Measurements from ENCODE around the gene FLT1. TPM values are rescaled to one million over a fixed set of nuclear protein-coding genes. Genes with fewer than 3 reads are reported as not detected.

The FLT1 gene
- total RNA-seq, 2 donors from 2014 or later = 1.3 to 1.6 TPM

DNA sequence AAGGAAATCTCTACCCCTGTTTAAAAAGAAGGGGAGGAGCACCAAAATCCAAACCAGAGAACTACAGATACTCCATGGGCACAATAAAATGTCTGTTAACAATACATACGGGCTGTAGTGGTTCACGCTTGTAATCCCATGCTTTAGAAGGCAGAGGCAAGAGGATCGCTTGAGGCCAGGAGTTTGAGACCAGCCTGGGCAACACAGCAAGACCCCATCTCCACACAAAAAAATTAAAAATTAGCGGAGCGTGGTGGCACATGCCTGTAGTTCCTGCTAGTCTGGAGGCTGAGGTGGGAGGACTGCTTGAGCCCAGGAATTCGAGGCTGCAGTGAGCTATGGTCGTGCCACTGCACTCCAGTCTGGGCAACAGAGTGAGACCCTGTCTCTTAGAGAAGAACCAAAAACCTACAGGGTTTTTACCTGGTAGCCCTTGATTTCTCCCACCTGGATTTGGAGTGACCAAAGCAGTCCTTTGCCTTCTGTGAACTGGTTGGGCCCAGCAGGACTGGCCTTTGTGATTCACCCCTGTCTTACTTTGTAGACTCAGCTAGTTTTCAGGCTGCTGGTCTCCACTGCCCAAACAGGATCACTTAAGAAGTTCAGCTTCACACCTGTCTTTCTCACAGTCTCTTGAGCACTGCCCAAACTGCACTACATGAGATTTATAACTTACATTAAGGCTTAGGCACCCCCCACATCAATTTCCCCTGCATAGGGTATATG, 38.7 kb upstream of the FLT1 start:
- no peaks in the 10 kb centered on the region for H3K4me1 Mint-ChIP-seq (ENCODE audit: low read depth in 2 of 2)
- H3K27ac Mint-ChIP-seq = no peak overlapping the region
- DNase-seq (ENCODE audit: low spot score) (no peak), ATAC-seq (no peak)
- H3K36me3 Mint-ChIP-seq = no peaks in the 10 kb centered on the region
- peaks cover 19 to 24% of the 10 kb centered on the region in 2 donors for H3K27me3 Mint-ChIP-seq
- H3K9me3 Mint-ChIP-seq = no peaks in the 10 kb centered on the region
- H3K4me3 Mint-ChIP-seq = no peak overlapping the region

DNA sequence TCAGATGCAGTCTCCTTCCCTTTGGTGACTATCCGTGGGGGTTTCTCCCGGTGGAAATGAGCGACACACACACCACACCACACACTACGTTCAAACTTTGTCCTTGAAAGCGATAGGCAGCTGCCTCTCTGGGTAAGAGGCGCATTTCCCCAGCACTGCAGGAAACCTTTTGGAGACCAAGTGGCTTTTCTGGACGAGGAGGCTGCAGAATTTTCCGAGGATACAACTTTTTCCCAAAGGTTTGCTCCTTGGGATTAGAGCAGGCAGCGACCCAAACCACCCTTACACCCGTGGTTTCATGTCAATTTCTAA, 38.2 kb upstream of the FLT1 start:
- peaks cover 22 to 25% of the 10 kb centered on the region in 2 donors for H3K27me3 Mint-ChIP-seq
- H3K4me1 Mint-ChIP-seq (ENCODE audit: low read depth in 2 of 2) = no peaks in the 10 kb centered on the region
- H3K4me3 Mint-ChIP-seq = no peak overlapping the region
- no peaks in the 10 kb centered on the region for H3K36me3 Mint-ChIP-seq
- DNase-seq (ENCODE audit: low spot score) (no peak), ATAC-seq (no peak)
- no peaks in the 10 kb centered on the region for H3K9me3 Mint-ChIP-seq
- no peak overlapping the region for H3K27ac Mint-ChIP-seq

DNA sequence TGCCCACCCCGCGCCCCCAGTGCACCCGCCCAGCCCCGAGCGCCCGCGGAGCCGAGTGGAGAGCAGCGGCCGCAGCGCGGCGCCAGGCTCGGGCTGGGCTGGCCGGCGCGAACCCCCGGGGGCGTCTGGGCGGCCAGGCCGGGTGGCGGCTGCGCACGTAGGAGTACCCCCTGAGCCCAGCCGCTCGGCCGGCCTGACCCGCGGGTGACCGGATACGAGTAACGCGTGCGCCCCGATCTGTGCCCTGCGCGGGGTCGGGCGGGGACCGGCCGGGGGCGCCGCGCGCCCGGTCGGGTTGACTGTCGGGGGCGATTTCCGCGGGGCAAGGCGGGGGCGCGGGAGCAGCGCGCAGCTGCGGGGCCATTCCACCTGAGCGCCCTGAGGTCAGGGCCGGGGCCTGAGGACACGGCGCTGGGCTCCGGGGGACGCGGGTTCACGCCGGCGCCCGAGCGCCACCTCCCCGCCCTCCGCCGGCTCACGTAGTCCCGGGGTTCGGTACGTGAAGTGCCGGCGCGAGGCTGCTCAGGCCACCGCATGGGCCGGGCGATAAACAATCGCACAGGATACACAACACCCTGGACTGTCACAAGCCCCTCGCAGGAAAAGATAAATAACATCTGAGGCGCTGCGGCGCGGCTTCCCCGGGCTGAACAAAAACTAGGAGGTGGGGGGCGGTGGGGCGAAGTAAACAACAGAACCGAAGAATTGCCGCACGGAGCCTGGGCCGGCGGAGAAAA, 37.6 kb upstream of the FLT1 start:
- H3K9me3 Mint-ChIP-seq = no peaks in the 10 kb centered on the region
- no peaks in the 10 kb centered on the region for H3K36me3 Mint-ChIP-seq
- peaks cover 26 to 30% of the 10 kb centered on the region in 2 donors for H3K27me3 Mint-ChIP-seq
- ATAC-seq = peak; percentile 31 to 50
- H3K4me1 Mint-ChIP-seq (ENCODE audit: low read depth in 2 of 2) = no peaks in the 10 kb centered on the region
- DNase-seq (ENCODE audit: low spot score) = no peak
- H3K4me3 Mint-ChIP-seq = no peak overlapping the region
- H3K27ac Mint-ChIP-seq = no peak overlapping the region

DNA sequence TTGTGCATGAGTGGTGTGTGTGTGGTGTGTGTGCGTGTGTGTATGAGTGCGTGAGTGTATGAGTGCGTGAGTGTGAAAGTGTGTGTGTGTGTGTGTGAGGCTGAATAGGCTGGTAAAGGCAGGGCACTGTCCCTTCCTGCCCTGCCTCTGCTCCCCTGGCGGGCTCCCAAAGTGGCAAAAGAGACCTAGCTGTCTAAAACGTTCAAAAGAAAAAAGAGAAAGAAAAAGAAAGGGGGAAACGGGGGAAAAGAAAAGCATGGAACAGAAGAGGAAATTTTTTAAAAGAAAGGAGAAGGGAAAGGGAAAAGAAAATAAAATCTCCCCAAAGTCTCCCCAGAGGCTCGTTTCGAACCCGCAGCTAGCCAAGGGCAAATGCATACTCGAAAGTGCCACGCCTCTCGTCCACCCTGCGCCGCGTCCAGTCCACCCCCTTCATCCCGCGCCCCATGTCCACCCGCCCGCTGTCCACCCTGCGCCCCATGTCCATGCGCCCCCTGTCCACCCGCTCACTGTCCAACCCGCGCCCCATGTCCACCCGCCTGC, 37.0 kb upstream of the FLT1 start:
- no peaks in the 10 kb centered on the region for H3K36me3 Mint-ChIP-seq
- DNase-seq (ENCODE audit: low spot score) (no peak), ATAC-seq (peak; percentile 12 to 20)
- H3K4me3 Mint-ChIP-seq = no peak overlapping the region
- no peak overlapping the region for H3K27ac Mint-ChIP-seq
- no peaks in the 10 kb centered on the region for H3K9me3 Mint-ChIP-seq
- H3K4me1 Mint-ChIP-seq (ENCODE audit: low read depth in 2 of 2) = no peaks in the 10 kb centered on the region
- peaks cover 22 to 26% of the 10 kb centered on the region in 2 donors for H3K27me3 Mint-ChIP-seq

DNA sequence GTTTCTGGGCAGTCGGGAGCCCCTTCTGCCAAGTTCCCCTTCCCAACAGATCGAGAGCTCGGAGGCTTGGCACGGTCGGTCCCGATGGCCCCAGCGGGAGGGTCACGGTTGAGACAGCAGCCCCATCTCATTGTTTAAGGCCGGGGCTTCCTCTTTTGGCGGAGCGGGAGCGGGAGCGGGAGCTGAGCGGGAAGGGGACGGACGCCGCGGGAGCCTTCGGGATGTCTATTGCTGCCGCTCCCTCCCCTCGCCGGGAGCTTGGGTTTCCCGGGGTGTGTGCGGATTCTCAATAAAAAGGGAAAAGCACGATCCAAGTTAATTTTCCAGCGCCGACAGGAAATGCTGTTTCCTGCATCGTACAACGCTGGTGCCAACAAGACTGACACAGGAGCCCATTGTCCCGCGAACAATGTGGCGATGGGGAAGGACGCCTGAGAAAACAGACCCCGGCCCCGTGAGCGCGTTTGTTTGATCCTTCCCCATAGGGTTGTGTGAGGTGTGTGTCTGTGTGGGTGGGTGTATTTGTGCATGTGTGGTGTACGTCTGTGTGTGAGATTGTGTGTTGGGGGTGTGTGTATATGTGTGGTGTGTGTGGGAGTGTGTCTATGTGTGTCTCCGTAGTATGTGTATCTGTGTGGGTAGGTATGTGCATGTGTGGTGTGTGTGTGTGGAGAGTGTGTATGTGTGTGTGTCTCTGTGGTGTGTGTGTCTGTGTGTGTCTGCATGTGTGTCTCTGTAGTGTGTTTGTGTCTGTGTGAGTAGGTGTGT, 36.3 kb upstream of the FLT1 start:
- Mint-ChIP-seq H3K4me1 (ENCODE audit: low read depth in 2 of 2) (no peaks in the 10 kb centered on the region), H3K27ac (no peak overlapping the region), H3K9me3 (no peaks in the 10 kb centered on the region), H3K27me3 (peaks cover 16 to 22% of the 10 kb centered on the region in 2 donors), H3K36me3 (no peaks in the 10 kb centered on the region), H3K4me3 (no peak overlapping the region)
- ATAC-seq = peak in 1 of 2 donors; percentile 14
- DNase-seq (ENCODE audit: low spot score) = no peak

DNA sequence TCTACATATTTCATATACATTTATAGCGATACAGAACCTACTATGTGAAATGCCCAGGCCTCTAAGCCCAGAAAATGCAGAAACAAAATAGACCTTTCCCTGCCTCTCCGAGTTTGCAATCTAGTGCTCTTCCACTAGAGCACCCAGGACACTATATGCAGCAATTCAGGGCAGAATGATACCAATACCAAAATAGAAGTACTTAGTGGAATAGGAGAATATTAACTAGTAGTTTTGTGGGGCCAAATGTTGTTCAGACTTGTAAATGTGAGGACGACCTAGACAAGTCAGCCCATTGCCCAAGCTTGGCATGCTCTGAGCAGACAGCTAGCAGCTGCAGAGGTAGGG, 35.8 kb upstream of the FLT1 start:
- Mint-ChIP-seq H3K36me3 (no peaks in the 10 kb centered on the region), H3K4me3 (no peak overlapping the region), H3K4me1 (ENCODE audit: low read depth in 2 of 2) (no peaks in the 10 kb centered on the region), H3K9me3 (no peaks in the 10 kb centered on the region), H3K27ac (no peak overlapping the region), H3K27me3 (peaks cover 15 to 23% of the 10 kb centered on the region in 2 donors)
- DNase-seq (ENCODE audit: low spot score) = no peak
- no peak for ATAC-seq

DNA sequence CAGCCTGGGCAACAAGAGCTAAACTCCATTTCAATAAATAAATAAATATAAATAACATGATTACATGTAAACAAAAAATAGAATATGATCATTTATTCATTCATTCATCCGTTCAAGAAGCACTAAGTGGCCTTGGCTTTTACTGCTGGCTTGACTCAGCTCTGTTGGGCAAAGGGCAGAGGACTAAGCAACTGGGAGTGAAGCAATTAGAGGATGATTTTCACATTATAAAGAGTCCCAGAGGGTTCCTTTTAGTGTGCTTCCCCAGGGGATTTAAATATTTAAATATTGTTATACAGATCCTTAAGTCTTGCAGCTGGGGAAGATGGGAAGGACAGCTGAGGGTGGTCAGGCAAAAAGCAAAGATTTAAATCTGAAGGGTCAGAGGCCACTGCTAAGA, 34.9 kb upstream of the FLT1 start:
- Mint-ChIP-seq H3K27me3 (peaks cover 24 to 28% of the 10 kb centered on the region in 2 donors), H3K4me1 (ENCODE audit: low read depth in 2 of 2) (no peaks in the 10 kb centered on the region), H3K27ac (no peak overlapping the region), H3K36me3 (no peaks in the 10 kb centered on the region), H3K9me3 (no peaks in the 10 kb centered on the region), H3K4me3 (no peak overlapping the region)
- DNase-seq (ENCODE audit: low spot score) (no peak), ATAC-seq (no peak)

DNA sequence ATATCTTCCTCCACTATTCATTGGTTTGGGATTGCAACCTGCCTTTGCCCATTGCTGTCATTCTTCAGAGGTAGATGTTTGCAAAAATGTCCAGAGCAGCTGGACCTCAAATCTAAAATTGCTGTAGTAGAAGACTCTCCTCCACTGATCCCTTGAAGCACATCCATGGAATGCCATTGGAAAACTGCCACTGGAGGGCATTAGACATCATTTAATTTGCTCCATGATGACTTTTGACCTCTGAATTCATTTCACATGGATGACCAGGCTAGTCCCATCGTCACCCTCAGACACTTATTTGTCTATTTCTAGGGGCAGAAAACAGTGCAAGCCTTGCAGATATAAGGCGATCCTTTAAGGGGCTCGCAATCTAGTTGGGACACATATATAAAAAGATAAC, 33.9 kb upstream of the FLT1 start:
- H3K4me3 Mint-ChIP-seq = no peak overlapping the region
- ATAC-seq = no peak

DNA sequence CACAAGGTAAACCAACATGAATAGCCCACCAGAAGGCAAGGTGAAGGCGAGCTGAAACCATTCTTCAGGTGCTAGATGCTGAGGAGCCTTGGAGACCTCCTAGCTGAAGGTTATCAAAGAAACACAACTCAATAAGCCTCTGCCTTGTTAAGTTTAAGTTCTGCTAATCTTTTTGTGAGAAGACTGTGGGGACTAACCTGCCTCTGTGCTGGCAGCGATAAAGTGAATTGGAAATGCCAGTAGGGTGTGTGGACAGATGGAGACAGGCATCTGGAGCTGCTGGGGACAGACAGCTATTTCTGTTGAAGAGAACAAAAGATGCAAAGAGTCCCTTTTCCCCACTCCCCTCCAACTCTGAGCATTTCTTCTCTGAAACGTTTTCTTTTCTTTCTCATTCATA, 33.5 kb upstream of the FLT1 start:
- Mint-ChIP-seq H3K36me3 (no peaks in the 10 kb centered on the region), H3K9me3 (no peaks in the 10 kb centered on the region), H3K4me3 (no peak overlapping the region), H3K27ac (no peak overlapping the region), H3K4me1 (ENCODE audit: low read depth in 2 of 2) (no peaks in the 10 kb centered on the region), H3K27me3 (peaks cover 28 to 32% of the 10 kb centered on the region in 2 donors)
- no peak for ATAC-seq
- DNase-seq (ENCODE audit: low spot score) = no peak

More for the DNA sequence above, 33.9 kb upstream of the FLT1 start:
- DNase-seq (ENCODE audit: low spot score) = no peak
- no peak overlapping the region for H3K27ac Mint-ChIP-seq
- H3K27me3 Mint-ChIP-seq = peaks cover 29% of the 10 kb centered on the region in 2 donors
- H3K4me1 Mint-ChIP-seq (ENCODE audit: low read depth in 2 of 2) = no peaks in the 10 kb centered on the region
- no peaks in the 10 kb centered on the region for H3K9me3 Mint-ChIP-seq
- no peaks in the 10 kb centered on the region for H3K36me3 Mint-ChIP-seq

DNA sequence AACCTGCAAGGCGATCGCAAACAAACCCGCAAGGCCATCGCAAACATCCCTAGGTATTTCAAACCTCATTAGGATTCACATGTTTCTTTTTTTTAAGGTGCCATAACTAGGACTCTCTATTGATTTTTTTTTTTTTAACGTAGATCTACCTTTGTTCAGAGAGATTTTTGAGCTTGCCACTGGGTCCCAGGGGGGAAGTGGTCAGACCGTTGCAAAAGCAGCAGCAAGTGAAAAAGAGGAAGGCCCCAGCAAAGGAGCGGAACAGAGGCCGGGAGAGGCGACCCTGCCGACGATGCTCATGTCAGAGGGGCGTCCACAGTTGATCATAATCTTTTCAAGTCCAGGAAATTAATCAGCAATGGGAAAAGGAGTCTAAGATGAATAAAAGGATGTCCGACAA, 32.7 kb upstream of the FLT1 start:
- H3K4me1 Mint-ChIP-seq (ENCODE audit: low read depth in 2 of 2) = no peaks in the 10 kb centered on the region
- no peaks in the 10 kb centered on the region for H3K36me3 Mint-ChIP-seq
- ATAC-seq (no peak), DNase-seq (ENCODE audit: low spot score) (no peak)
- peak overlapping the region in 1 of 2 donors; percentile 17 for H3K27ac Mint-ChIP-seq
- H3K9me3 Mint-ChIP-seq = no peaks in the 10 kb centered on the region
- H3K4me3 Mint-ChIP-seq = no peak overlapping the region
- H3K27me3 Mint-ChIP-seq = peaks cover 28 to 32% of the 10 kb centered on the region in 2 donors

DNA sequence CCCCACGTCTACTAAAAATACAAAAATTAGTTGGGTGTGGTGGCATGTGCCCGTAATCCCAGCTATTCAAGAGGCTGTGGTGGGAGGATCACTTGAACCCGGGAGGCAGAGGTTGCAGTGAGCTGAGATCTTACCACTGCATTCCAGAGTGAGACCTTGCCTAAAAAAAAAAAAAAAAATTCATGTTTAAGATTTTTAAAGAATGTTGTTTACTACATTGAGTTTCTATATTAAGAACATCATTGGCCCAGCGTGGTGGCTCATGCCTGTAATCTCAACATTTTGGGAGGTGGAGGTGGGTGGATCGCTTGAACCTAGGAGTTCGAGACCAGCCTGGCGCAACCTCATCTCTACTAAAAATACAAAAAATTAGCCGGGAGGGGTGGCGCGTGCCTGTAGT, 31.9 kb upstream of the FLT1 start:
- peaks cover 28 to 32% of the 10 kb centered on the region in 2 donors for H3K27me3 Mint-ChIP-seq
- H3K4me3 Mint-ChIP-seq = no peak overlapping the region
- H3K27ac Mint-ChIP-seq = no peak overlapping the region
- DNase-seq (ENCODE audit: low spot score) (no peak), ATAC-seq (no peak)
- H3K4me1 Mint-ChIP-seq (ENCODE audit: low read depth in 2 of 2) = no peaks in the 10 kb centered on the region
- H3K9me3 Mint-ChIP-seq = no peaks in the 10 kb centered on the region
- no peaks in the 10 kb centered on the region for H3K36me3 Mint-ChIP-seq

DNA sequence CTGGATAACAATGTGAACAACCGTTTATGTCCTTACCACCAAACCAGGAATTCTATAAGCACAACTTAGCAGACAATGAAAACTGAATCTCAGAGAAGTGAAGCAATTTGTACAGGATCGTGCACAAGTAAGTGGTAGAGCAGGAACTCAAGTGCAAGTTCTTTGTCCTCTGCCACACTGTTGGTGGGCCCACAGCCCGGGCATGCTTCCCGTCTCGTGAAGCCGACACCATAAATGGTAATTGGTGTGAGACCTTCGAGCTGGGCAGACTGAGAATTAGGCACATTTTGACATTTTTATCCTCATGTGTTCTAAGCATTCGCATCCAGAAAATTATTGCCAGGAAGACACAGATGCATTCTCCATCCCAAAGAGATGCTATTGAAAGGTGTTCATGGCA, 27.9 kb upstream of the FLT1 start:
- H3K27ac Mint-ChIP-seq = no peak overlapping the region
- H3K9me3 Mint-ChIP-seq = no peaks in the 10 kb centered on the region
- H3K4me1 Mint-ChIP-seq (ENCODE audit: low read depth in 2 of 2) = no peaks in the 10 kb centered on the region
- no peak for ATAC-seq
- DNase-seq (ENCODE audit: low spot score) = no peak
- H3K4me3 Mint-ChIP-seq = no peak overlapping the region
- H3K27me3 Mint-ChIP-seq = peaks cover 23 to 46% of the 10 kb centered on the region in 2 donors
- H3K36me3 Mint-ChIP-seq = no peaks in the 10 kb centered on the region

DNA sequence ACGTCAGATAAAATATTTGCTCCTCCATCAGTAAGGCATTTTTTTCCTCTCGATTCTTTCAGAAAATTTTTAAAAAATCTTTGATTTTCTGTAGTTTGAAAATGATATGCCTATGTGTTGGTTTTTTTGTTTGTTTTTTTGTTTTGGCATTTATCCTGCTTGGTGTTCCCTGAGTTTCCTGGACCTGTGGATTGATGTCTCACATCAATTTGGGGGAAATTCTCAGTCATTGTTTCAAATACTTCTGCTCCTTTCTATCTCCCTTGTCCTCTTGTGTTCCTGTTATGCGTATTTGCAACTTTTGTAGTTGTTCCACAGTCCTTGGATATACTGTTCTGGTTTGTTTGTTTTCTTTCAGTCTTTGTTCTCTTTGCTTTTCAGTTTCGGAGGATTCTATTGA, 18.8 kb upstream of the FLT1 start:
- Mint-ChIP-seq H3K36me3 (no peaks in the 10 kb centered on the region), H3K27me3 (peaks cover 19 to 32% of the 10 kb centered on the region in 2 donors), H3K4me3 (no peak overlapping the region), H3K9me3 (no peaks in the 10 kb centered on the region), H3K4me1 (ENCODE audit: low read depth in 2 of 2) (no peaks in the 10 kb centered on the region), H3K27ac (no peak overlapping the region)
- no peak for DNase-seq (ENCODE audit: low spot score)
- ATAC-seq = no peak

DNA sequence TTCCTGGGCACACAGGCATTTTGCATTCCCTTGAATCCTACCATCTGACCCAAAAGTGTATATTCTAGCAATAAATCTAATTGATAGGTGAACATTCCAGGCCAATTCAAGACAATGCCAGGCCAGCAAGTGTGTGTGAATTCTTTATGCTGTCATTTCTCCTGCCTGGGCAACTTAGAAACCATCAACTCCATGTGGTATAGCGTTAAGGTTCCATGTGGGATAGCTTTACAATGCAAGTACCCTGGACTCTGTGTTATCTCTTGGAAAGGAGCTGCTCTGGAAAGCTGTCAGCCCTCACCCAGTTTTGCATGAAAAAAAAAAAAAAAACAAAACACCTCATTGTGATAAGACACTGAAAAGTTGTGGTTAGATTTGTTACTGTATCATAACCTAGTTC, 15.6 kb upstream of the FLT1 start:
- H3K27ac Mint-ChIP-seq = no peak overlapping the region
- no peak overlapping the region for H3K4me3 Mint-ChIP-seq
- DNase-seq (ENCODE audit: low spot score) (no peak), ATAC-seq (no peak)
- H3K36me3 Mint-ChIP-seq = no peaks in the 10 kb centered on the region
- no peaks in the 10 kb centered on the region for H3K9me3 Mint-ChIP-seq
- no peaks in the 10 kb centered on the region for H3K4me1 Mint-ChIP-seq (ENCODE audit: low read depth in 2 of 2)
- peaks cover 10 to 18% of the 10 kb centered on the region in 2 donors for H3K27me3 Mint-ChIP-seq
